Mucosa of stomach (tissue), 1 donor: ENCODE measurements around the gene MLXIP.

Experiments used
- H3K27me3 ChIP-seq: one replicate; pipeline ENCODE4 v1.7.0; 2013; ENCODE audit warnings: mild to moderate bottlenecking, low read length; ENCODE audit not compliant: control insufficient read depth, insufficient read depth
- H3K36me3 ChIP-seq: one replicate; pipeline ENCODE4 v1.7.0; 2013; ENCODE audit warnings: low read length; ENCODE audit not compliant: control insufficient read depth, insufficient read depth
- H3K4me1 ChIP-seq: one replicate; pipeline ENCODE4 v1.7.0; 2013; ENCODE audit warnings: mild to moderate bottlenecking, low read length; ENCODE audit not compliant: control insufficient read depth, insufficient read depth
- H3K4me3 ChIP-seq: one replicate; pipeline ENCODE4 v1.7.0; 2013; ENCODE audit warnings: low read length
- H3K9ac ChIP-seq: one replicate; pipeline ENCODE4 v1.7.0; 2013; ENCODE audit warnings: mild to moderate bottlenecking, low read length, moderate library complexity
- H3K9me3 ChIP-seq: one replicate; pipeline ENCODE4 v1.7.0; 2013; ENCODE audit warnings: mild to moderate bottlenecking, low read length, moderate library complexity; ENCODE audit not compliant: control insufficient read depth
- donor health status: Pancreatic carcinoma.

MLXIP gene

DNA sequence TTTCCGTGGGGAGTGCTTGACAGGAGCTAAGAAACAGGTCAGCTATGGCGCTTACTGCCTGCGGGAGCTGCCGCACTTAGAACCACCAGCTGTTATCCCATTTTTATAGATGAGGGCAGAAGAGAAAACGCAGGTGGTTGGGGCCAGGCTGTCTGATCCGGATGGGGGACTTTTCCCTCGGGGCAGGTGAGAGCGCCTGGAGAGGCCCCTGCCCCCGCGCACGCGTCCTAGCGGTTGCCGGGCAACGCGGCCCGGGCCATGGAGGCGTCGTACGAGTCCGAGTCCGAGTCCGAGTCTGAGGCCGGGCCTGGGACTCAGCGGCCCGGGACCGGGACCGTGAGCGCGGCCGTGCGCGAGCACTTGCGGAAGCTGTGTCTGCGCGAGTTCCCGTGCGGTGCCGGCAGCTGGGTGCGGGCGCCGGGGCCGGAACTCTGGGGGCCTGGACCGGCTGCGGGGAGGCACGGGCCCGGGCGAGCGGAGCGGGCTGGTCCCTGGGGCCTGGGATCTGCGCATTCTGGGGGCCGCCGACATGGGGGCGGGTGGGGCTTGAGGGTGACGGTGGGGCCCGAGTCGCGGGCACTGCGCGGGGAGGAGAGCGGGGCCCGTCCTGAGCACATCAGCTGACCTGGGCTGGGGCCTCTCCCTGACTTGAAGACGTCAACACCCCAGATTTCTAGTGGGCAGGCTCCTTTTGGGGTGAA is 104.5 kb downstream of the MLXIP start, which contains the start of gene LRRC43:
TSS of gene LRRC43 (plus strand) at position 237 of the 701 bp plus-strand sequence. CDS start at position 259, 22 bp downstream.
- Histone ChIP-seq H3K36me3 (no peaks in the 10 kb centered on the region), H3K27me3 (peaks cover 8% of the 10 kb centered on the region), H3K9me3 (no peaks in the 10 kb centered on the region), H3K4me3 (no peak within 1 kb of the TSS), H3K9ac (peak within 1 kb of the TSS; percentile 57), H3K4me1 (peaks cover 5% of the 10 kb centered on the region)

DNA sequence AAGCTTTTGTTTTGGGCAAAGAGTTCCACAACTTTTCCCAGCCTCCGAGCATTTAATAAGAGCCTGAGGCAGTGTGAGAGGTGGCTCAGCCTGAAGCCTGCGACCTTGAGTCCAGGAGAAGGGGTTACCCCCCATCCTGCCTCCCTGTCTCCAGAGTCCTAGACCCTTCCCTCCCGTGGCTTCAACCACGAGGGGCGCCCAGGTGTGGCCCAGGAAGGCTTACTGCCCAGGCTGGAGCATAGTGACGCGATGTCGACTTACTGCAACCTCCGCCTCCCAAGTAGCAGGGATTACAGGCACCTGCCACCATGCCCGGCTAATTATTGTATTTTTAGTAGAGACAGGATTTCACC is 105.0 kb downstream of the MLXIP start:
- peak overlapping the region; percentile 57 for H3K9ac ChIP-seq
- no peaks in the 10 kb centered on the region for H3K9me3 ChIP-seq
- no peaks in the 10 kb centered on the region for H3K36me3 ChIP-seq
- peaks cover 8% of the 10 kb centered on the region for H3K27me3 ChIP-seq
- H3K4me1 ChIP-seq, result peaks cover 5% of the 10 kb centered on the region
- no peak overlapping the region for H3K4me3 ChIP-seq

DNA sequence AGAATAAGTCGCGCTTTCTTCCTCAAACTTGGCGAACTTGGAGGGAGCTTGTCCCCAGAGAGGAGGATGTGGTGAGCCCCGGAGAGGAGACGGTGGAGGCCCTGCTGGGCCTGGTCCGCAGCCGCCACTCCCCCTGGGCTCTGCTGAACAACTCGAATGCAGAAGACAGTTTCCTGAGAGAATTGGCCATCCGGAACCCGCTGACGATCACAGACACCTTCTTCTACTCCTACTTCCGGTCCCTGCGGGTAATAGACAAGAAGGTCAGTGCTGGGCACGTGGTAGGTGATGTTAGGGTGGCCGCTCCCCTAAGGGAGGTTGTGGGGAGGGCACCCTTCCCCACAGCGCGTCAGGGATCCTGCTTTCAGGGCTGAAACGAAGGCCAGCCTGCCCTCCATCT is 106.0 kb downstream of the MLXIP start:
- Histone ChIP-seq H3K27me3 (peaks cover 8% of the 10 kb centered on the region), H3K9ac (no peak overlapping the region), H3K4me3 (no peak overlapping the region), H3K4me1 (peaks cover 5% of the 10 kb centered on the region), H3K36me3 (no peaks in the 10 kb centered on the region), H3K9me3 (no peaks in the 10 kb centered on the region)

DNA sequence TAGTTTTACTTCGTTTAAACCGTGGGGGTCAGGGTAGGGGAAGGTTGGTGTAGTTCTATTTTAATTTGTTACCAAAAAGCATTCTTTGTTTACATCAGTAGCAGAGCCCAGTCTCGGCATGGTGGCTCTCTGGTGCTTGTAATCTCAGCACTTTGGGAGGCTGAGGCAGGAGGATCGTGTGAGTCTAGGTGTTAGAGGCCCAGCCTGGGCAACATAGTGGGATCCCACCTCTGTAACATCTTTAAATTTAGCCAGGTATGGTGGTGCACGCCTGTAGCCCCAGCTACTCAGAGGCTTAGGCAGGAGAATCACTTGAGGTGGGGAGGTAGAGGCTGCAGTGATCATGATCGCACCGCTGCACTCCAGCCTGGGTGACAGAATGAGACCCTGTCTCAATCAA is 106.5 kb downstream of the MLXIP start:
- Histone ChIP-seq H3K4me1 (peaks cover 5% of the 10 kb centered on the region), H3K4me3 (no peak overlapping the region), H3K27me3 (peaks cover 8% of the 10 kb centered on the region), H3K36me3 (no peaks in the 10 kb centered on the region), H3K9me3 (no peaks in the 10 kb centered on the region), H3K9ac (no peak overlapping the region)

DNA sequence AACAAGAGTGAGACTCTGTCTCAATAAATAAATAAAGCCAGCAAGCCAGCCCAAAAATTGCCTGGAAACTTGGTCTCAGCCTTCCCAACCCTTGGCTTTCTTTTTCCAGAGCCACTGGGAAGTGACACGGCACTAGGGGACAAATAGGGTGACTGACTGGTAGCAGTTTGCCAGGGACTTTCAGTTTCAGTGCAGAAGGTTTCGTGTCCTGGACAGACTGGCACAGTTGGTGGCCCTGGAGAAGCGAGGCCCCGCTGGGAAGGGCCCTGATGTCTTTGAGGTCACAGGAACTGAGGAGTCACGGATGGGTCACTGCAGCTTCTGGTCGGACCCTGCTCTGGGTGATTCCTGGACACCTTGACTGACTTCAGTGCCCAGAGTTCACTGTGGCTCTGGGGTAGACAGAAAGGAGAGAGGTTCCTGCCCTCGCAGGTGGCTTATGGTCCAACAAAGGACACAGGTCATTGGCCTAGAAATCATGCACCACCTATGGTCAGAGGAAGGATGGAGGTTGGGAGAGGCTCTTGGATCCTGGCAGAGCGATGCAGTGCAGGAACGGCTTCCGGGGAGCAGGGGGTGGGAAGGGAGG is 107.0 kb downstream of the MLXIP start:
- no peak overlapping the region for H3K4me3 ChIP-seq
- H3K9me3 ChIP-seq, result no peaks in the 10 kb centered on the region
- H3K4me1 ChIP-seq, result peaks cover 5% of the 10 kb centered on the region
- H3K9ac ChIP-seq, result no peak overlapping the region
- peaks cover 8% of the 10 kb centered on the region for H3K27me3 ChIP-seq
- H3K36me3 ChIP-seq, result no peaks in the 10 kb centered on the region

DNA sequence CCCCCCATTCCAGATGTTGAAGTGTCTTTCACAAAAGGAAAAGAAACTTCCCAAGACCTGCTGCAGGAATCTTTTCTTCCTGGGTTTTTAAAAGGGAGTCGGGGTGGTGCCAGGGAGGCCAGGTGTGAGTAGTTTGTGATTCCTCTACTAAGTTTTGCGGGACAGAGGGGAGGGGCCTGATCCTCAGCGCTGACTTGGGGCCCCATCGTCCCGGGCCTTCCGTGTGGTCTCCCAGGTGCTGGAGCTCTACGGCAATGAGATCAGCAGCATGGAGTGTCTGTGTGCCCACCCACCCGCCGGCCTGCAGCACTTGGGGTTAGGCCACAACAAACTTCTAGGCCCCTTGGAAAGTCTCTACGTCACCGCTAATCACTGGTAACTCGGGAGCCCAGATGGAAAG is 108.9 kb downstream of the MLXIP start:
- peaks cover 8% of the 10 kb centered on the region for H3K27me3 ChIP-seq
- no peaks in the 10 kb centered on the region for H3K9me3 ChIP-seq
- no peak overlapping the region for H3K9ac ChIP-seq
- H3K36me3 ChIP-seq, result no peaks in the 10 kb centered on the region
- H3K4me1 ChIP-seq, result peaks cover 5% of the 10 kb centered on the region
- H3K4me3 ChIP-seq, result no peak overlapping the region

DNA sequence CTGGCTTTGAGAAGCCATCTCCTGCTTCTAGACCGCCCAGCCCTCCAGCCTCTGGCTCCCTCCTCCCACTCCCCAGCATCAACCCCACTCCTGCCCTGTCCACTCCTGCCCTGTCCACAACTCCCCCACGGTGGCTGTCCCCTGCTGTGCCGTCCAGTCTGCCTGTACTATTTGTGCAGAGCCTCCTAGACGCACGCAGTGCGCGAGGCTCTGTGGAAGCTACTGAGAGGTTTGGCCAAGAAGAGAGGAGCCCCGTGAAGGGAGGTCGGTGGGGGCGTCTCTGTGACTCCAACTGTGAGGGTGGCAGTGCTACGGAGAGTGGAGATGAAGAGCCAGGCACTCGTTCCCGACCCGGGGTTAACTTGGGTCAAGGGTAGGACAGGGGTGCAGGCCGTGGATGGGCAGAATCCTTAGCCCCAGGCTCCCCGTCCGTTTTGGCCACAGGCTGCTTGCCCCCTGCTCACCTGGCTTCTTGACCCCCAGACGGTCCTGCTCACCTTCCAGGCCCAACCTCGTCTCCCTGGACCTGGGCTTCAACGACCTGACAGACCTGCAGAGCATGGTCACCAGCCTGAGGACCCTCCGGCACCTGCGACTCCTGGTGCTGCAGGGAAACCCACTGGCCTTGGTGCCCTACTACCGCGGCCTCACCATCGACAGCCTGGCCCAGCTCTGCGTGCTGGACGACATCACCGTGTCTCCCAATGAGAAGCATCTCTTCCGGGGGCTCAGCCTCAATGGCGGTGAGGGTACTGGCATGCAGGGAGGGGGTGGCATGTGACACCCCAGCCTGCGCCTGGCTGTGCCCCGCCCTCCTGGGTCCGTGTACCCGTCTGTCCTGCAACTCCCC is 111.3 kb downstream of the MLXIP start:
- H3K4me1 ChIP-seq, result no peaks in the 10 kb centered on the region
- H3K27me3 ChIP-seq, result no peaks in the 10 kb centered on the region
- H3K36me3 ChIP-seq, result no peaks in the 10 kb centered on the region
- no peak overlapping the region for H3K4me3 ChIP-seq
- H3K9me3 ChIP-seq, result no peaks in the 10 kb centered on the region
- no peak overlapping the region for H3K9ac ChIP-seq

DNA sequence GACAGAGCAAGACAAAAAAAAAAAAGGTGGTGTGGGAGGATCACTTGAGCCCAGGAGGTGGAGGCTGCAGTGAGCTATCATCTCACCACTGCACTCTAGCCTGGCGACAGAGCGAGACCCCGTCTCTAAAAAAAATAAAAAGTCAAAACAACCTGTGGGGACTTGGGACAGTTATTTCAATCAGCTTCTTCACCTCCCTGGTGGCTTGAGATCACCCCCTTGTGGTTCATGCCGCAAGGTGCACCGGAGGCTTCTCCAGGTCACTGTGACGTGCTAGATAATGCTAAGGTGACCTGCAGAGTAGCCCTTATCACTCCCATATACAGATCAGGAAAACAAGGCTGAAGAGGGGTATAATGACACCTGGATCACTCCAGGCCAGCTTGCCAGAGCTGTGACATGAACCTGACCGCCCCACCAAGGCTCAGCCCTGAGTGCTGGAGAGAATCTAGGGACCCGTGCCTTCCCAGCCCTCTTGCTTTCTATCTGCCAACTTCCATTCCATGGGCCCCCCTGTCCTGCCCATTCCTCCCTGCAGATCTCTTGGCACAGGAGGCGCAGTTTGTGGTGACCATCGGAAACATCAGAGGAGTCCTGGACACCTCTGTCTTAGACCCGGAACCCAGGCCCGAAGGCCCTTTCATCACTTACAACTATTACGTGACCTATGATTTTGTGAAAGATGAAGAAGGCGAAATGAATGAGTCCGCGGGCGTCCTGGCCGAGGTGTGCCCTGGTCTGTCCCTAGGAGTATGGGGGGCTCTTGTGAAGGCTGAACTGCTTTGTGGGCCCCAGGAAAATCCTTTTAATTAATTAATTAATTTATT is 112.5 kb downstream of the MLXIP start:
- no peaks in the 10 kb centered on the region for H3K9me3 ChIP-seq
- H3K4me1 ChIP-seq, result no peaks in the 10 kb centered on the region
- H3K9ac ChIP-seq, result no peak overlapping the region
- H3K36me3 ChIP-seq, result no peaks in the 10 kb centered on the region
- H3K4me3 ChIP-seq, result no peak overlapping the region
- H3K27me3 ChIP-seq, result no peaks in the 10 kb centered on the region

DNA sequence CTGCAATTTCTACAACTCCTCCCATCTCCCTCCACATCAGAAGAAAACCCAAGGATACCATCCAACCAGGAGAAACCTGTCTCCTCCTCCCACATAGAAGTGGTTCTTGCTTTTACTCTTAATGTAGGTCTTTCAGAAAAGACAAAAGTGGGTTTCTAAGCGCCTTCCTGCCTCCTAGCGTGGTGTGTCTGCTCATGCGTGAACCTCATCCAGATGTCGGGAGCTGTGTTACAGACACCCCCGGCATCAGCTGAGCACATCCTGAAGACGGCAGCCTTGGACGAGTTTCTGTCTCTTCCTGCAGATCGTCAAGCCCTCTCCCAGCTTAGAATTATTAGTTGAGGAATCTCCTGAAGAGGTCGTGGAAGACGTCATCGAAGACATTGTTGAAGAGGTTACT is 113.9 kb downstream of the MLXIP start:
- no peaks in the 10 kb centered on the region for H3K9me3 ChIP-seq
- H3K27me3 ChIP-seq, result no peaks in the 10 kb centered on the region
- H3K36me3 ChIP-seq, result no peaks in the 10 kb centered on the region
- H3K4me1 ChIP-seq, result no peaks in the 10 kb centered on the region
- H3K4me3 ChIP-seq, result no peak overlapping the region
- H3K9ac ChIP-seq, result no peak overlapping the region

DNA sequence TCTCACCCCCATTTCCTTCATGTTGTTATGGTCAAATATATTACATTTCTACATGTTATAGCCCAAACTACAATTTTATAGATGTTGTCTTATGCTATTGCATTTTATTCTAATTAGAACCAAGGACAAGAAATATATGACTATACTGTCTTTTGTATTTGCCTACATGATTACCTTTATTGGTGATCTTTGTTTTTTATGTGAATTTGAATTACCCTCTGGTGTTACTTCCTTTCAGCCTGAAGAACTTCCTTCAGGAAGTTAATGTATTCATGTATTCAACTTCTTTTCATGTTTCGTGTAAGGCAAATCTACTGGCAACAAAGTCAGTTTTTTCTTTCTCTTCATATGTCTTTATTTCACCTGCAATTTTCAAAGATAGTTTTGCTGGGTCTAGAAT is 116.2 kb downstream of the MLXIP start:
- Histone ChIP-seq H3K9me3 (no peaks in the 10 kb centered on the region), H3K9ac (no peak overlapping the region), H3K4me3 (no peak overlapping the region), H3K27me3 (peaks cover under 1% of the 10 kb centered on the region), H3K4me1 (no peaks in the 10 kb centered on the region), H3K36me3 (no peaks in the 10 kb centered on the region)

DNA sequence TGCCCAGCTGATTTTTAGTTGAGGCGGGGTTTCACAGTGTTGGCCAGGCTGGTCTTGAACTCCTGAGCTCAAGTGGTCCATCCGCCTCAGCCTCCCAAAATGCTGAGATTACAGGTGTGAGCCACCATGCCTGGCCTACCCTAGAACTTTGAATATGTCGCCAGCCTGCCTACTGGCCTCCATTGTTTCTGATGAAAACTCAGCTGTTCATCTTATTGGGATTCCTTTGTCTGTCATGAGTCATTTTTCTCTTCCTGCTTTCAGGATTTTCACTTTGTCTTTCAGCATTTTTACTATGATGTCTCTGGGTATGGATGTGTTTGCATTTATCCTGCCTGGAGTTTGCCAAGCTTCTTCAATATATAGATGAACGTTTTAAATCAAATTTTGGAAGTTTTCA is 116.8 kb downstream of the MLXIP start:
- H3K9me3 ChIP-seq, result no peaks in the 10 kb centered on the region
- peaks cover 3% of the 10 kb centered on the region for H3K4me1 ChIP-seq
- H3K27me3 ChIP-seq, result peaks cover 6% of the 10 kb centered on the region
- no peak overlapping the region for H3K4me3 ChIP-seq
- H3K36me3 ChIP-seq, result no peaks in the 10 kb centered on the region
- no peak overlapping the region for H3K9ac ChIP-seq
